ENCODE data around the gene BOLL.

DNA sequence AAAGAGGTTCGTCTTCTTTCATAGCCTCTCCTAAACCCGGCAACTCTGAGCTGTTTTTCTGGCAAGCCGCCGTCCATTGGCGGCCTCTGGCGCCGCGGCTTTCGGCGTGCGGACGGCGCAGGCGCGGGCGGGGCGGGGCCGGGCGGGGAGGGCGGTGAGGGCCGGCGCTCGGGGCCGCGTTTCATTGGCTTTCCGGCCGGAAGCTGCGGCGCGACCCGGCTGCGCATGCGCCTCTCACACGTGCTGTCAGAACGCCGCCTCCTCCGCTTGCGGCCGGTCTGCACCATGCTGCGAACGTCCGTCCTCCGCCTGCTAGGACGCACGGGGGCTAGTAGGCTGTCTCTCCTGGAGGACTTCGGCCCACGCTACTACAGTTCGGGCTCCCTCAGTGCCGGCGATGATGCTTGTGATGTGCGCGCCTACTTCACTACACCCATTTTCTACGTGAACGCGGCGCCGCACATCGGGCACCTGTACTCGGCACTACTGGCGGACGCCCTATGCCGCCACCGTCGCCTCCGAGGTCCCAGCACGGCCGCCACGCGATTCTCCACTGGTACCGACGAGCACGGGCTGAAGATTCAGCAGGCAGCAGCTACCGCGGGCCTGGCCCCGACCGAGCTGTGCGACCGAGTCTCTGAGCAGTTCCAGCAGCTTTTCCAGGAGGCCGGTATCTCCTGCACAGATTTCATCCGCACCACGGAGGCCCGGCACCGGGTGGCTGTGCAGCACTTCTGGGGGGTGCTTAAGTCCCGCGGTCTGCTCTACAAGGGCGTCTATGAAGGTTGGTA lies 79.8 kb downstream of the BOLL start, which contains the start of gene MARS2:
- TF ChIP-seq, protein P1, sequence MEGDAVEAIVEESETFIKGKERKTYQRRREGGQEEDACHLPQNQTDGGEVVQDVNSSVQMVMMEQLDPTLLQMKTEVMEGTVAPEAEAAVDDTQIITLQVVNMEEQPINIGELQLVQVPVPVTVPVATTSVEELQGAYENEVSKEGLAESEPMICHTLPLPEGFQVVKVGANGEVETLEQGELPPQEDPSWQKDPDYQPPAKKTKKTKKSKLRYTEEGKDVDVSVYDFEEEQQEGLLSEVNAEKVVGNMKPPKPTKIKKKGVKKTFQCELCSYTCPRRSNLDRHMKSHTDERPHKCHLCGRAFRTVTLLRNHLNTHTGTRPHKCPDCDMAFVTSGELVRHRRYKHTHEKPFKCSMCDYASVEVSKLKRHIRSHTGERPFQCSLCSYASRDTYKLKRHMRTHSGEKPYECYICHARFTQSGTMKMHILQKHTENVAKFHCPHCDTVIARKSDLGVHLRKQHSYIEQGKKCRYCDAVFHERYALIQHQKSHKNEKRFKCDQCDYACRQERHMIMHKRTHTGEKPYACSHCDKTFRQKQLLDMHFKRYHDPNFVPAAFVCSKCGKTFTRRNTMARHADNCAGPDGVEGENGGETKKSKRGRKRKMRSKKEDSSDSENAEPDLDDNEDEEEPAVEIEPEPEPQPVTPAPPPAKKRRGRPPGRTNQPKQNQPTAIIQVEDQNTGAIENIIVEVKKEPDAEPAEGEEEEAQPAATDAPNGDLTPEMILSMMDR (IDR thresholded peaks at IDR 0.05), result no peak
- TF ChIP-seq POLR2A (IDR thresholded peaks at IDR 0.05), result peak; percentile 81
